K562 (cell line): Measurements from ENCODE around the gene HNRNPD. TPM values are rescaled to one million over a fixed set of nuclear protein-coding genes. Genes with fewer than 3 reads are reported as not detected.

Experiments
- ARID1B ChIP-seq: fragments of 450-650 bp; IDR thresholded peaks from 2 replicates; pipeline ENCODE4 v1.6.1; 2016; ENCODE audit warnings: antibody characterized with exemption, mild to moderate bottlenecking, inconsistent platforms
- CHD4 ChIP-seq: fragments of 200-600 bp; sonication (generic); IDR thresholded peaks from 3 replicates; pipeline ENCODE4 v1.6.1; 2012; ENCODE audit warnings: low read depth, mild to moderate bottlenecking, mixed read lengths, low read length, inconsistent platforms; ENCODE audit not compliant: insufficient read depth, insufficient replicate concordance, poor library complexity, severe bottlenecking
- GATAD2B ChIP-seq: fragments of 450-650 bp; IDR thresholded peaks from 2 replicates; pipeline ENCODE4 v1.6.1; 2017; ENCODE audit warnings: mild to moderate bottlenecking, borderline replicate concordance
- L3MBTL2 ChIP-seq: fragments of 450-650 bp; IDR thresholded peaks from 2 replicates; pipeline ENCODE4 v1.6.1; 2016; ENCODE audit warnings: mild to moderate bottlenecking, moderate library complexity
- SIN3A ChIP-seq, 2 experiments: fragments of 150-350 bp in 1 of 2; IDR thresholded peaks; 2 replicates each; pipeline ENCODE4 v1.6.1; 2011 to 2016; ENCODE audit warnings: borderline replicate concordance in 2 of 2, low read depth in 2 of 2, low read length in 2 of 2, mild to moderate bottlenecking in 2 of 2, moderate library complexity in 2 of 2; ENCODE audit not compliant: control insufficient read depth in 1 of 2
- TRIM24 ChIP-seq, 2 experiments: fragments of 450-650 bp; IDR thresholded peaks; 2 replicates each; pipeline ENCODE4 v1.6.1; 2016
- ZBTB7A ChIP-seq: IDR thresholded peaks from 2 replicates; pipeline ENCODE4 v1.6.1; 2011; ENCODE audit warnings: low read depth, mild to moderate bottlenecking, low read length, moderate library complexity, borderline replicate concordance; ENCODE audit not compliant: control insufficient read depth
- ZNF197 ChIP-seq: fragments of 200-800 bp; sonication (Bioruptor generic); IDR thresholded peaks from 2 replicates; pipeline ENCODE4 v1.6.1; 2016; ENCODE audit warnings: low read depth, missing genetic modification characterization, missing compliant biosample characterization
- ZNF766 ChIP-seq: fragments of 200-800 bp; sonication (Bioruptor generic); conservative IDR thresholded peaks from 2 replicates; pipeline ENCODE4 v1.6.1; 2016; ENCODE audit warnings: missing genetic modification characterization, missing compliant biosample characterization
- ZNF830 ChIP-seq: fragments of 250-450 bp; sonication (Bioruptor Pico); IDR thresholded peaks from 2 replicates; pipeline ENCODE4 v1.5.0; 2021; ENCODE audit warnings: mild to moderate bottlenecking
- polyA plus RNA-seq, 8 experiments: library from polyadenylated mRNA; depleted of rRNA in 4 of 8; stranded (reverse) in 5 of 8; unstranded in 3 of 8; fragments of >200 nt; fragmentation: Nextera tagmentation in 2 of 8; fragmentation: Illumina TruSeq in 1 of 8; extraction: Ambion mirVana in 2 of 8; extraction: Trizol in 1 of 8; gene quantifications; 2 replicates each; pipeline versions ENCODE4 v1.2.1 to v1.2.3, GENCODE V29; 2011 to 2014; ENCODE audit warnings: inconsistent platforms in 1 of 8, missing spikeins in 1 of 8
- total RNA-seq, 7 experiments: library from RNA; depleted of rRNA in 6 of 7; stranded (reverse); fragments of >200 nt in 6 of 7; fragmentation: Illumina TruSeq in 2 of 7; extraction: Trizol in 2 of 7; gene quantifications; 2 replicates each; pipeline versions ENCODE4 v1.2.1 to v1.2.3, GENCODE V29; 2011 to 2021; ENCODE audit warnings: low replicate concordance in 1 of 7
- TF ChIP-seq, protein P1 (sequence below): IDR thresholded peaks from 2 replicates; pipeline ENCODE4 v1.6.1; 2012; ENCODE audit warnings: low read depth, low read length, improper control_type of control experiment, borderline replicate concordance
- TF ChIP-seq, protein P2 (sequence below): conservative IDR thresholded peaks from 2 replicates; pipeline ENCODE4 v1.6.1; 2011; ENCODE audit warnings: low read depth, mild to moderate bottlenecking, low read length; ENCODE audit not compliant: control insufficient read depth
- TF ChIP-seq, protein P3 (sequence below), 2 experiments: IDR thresholded peaks in 1 of 2; conservative IDR thresholded peaks in 1 of 2; 2 replicates each; pipeline ENCODE4 v1.6.1; 2016; ENCODE audit warnings: low read depth in 2 of 2, mild to moderate bottlenecking in 1 of 2, missing compliant biosample characterization in 1 of 2, missing genetic modification characterization in 1 of 2, moderate library complexity in 1 of 2
- TF ChIP-seq, protein P4 (sequence below): fragments of 250-450 bp; sonication (Bioruptor Pico); IDR thresholded peaks from 2 replicates; pipeline ENCODE4 v1.4.0; 2020; ENCODE audit warnings: borderline replicate concordance
- TF ChIP-seq, protein P5 (sequence below), 2 experiments: fragments of 450-650 bp; conservative IDR thresholded peaks; 2 replicates each; pipeline ENCODE4 v1.6.1; 2017; ENCODE audit warnings: mild to moderate bottlenecking in 2 of 2, moderate library complexity in 2 of 2

Gene HNRNPD
- total and polyA plus RNA-seq, 9 of the 15 experiments (the other 6 are each of a cell fraction or from before 2014, with no cell fraction given), result 92.4 to 955 (median 160) TPM

- peak; percentile 68 for TF ChIP-seq L3MBTL2
- TF ChIP-seq ZNF197, result no peak
- no peak for TF ChIP-seq CHD4
- TF ChIP-seq TRIM24 (IDR thresholded peaks at IDR 0.05), result peak; percentile 37 to 53; a peak in 2 of 4 replicates
- peak; percentile 28 for TF ChIP-seq ARID1B
- no peak for TF ChIP-seq ZNF830 (CRISPR knock-in tag)
- no peak for TF ChIP-seq GATAD2B
- TF ChIP-seq, protein P1, sequence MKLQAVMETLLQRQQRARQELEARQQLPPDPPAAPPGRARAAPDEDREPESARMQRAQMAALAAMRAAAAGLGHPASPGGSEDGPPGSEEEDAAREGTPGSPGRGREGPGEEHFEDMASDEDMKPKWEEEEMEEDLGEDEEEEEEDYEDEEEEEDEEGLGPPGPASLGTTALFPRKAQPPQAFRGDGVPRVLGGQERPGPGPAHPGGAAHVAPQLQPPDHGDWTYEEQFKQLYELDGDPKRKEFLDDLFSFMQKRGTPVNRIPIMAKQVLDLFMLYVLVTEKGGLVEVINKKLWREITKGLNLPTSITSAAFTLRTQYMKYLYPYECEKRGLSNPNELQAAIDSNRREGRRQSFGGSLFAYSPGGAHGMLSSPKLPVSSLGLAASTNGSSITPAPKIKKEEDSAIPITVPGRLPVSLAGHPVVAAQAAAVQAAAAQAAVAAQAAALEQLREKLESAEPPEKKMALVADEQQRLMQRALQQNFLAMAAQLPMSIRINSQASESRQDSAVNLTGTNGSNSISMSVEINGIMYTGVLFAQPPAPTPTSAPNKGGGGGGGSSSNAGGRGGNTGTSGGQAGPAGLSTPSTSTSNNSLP, result no peak
- no peak; the same call in 1 of the 2 replicates for TF ChIP-seq ZNF766 (CRISPR knock-in tag)
- TF ChIP-seq, protein P2, sequence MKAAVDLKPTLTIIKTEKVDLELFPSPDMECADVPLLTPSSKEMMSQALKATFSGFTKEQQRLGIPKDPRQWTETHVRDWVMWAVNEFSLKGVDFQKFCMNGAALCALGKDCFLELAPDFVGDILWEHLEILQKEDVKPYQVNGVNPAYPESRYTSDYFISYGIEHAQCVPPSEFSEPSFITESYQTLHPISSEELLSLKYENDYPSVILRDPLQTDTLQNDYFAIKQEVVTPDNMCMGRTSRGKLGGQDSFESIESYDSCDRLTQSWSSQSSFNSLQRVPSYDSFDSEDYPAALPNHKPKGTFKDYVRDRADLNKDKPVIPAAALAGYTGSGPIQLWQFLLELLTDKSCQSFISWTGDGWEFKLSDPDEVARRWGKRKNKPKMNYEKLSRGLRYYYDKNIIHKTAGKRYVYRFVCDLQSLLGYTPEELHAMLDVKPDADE, result no peak; the same call in 1 of the 2 replicates
- no peak for TF ChIP-seq ZBTB7A
- TF ChIP-seq, protein P3, sequence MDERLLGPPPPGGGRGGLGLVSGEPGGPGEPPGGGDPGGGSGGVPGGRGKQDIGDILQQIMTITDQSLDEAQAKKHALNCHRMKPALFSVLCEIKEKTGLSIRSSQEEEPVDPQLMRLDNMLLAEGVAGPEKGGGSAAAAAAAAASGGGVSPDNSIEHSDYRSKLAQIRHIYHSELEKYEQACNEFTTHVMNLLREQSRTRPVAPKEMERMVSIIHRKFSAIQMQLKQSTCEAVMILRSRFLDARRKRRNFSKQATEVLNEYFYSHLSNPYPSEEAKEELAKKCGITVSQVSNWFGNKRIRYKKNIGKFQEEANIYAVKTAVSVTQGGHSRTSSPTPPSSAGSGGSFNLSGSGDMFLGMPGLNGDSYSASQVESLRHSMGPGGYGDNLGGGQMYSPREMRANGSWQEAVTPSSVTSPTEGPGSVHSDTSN (CRISPR knock-in tag; IDR thresholded peaks at IDR 0.05; ENCODE audit: low read depth), result no peak
- TF ChIP-seq, protein P3 (tag; conservative IDR thresholded peaks at IDR 0.05; ENCODE audit: low read depth), result no peak
- TF ChIP-seq SIN3A (IDR thresholded peaks at IDR 0.05; ENCODE audit: borderline replicate concordance in 2 of 2, control insufficient read depth in 1 of 2, low read depth in 2 of 2, low read length in 2 of 2), result peak; percentile 3 to 80; a peak in 2 of 4 replicates
- TF ChIP-seq, protein P4, sequence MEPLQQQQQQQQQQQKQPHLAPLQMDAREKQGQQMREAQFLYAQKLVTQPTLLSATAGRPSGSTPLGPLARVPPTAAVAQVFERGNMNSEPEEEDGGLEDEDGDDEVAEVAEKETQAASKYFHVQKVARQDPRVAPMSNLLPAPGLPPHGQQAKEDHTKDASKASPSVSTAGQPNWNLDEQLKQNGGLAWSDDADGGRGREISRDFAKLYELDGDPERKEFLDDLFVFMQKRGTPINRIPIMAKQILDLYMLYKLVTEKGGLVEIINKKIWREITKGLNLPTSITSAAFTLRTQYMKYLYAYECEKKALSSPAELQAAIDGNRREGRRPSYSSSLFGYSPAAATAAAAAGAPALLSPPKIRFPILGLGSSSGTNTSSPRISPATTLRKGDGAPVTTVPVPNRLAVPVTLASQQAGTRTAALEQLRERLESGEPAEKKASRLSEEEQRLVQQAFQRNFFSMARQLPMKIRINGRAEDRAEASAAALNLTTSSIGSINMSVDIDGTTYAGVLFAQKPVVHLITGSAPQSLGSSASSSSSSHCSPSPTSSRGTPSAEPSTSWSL (CRISPR knock-in tag), result no peak
- TF ChIP-seq, protein P5, sequence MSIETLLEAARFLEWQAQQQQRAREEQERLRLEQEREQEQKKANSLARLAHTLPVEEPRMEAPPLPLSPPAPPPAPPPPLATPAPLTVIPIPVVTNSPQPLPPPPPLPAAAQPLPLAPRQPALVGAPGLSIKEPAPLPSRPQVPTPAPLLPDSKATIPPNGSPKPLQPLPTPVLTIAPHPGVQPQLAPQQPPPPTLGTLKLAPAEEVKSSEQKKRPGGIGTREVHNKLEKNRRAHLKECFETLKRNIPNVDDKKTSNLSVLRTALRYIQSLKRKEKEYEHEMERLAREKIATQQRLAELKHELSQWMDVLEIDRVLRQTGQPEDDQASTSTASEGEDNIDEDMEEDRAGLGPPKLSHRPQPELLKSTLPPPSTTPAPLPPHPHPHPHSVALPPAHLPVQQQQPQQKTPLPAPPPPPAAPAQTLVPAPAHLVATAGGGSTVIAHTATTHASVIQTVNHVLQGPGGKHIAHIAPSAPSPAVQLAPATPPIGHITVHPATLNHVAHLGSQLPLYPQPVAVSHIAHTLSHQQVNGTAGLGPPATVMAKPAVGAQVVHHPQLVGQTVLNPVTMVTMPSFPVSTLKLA (conservative IDR thresholded peaks at IDR 0.05), result peak; percentile 90 to 93
These were observed 990 bp downstream of the HNRNPD start (continued) for GRCh38 chr4:82372517-82373485.
